B cell (primary cell): ENCODE results near the gene TMX1. TPM values are rescaled to one million over a fixed set of nuclear protein-coding genes. Genes with fewer than 3 reads are reported as not detected.

Experiments used
- ATAC-seq: fragments of 200-7000 bp; cut with Tn5 transposase; one replicate; pipeline ENCODE4 v1.10.0; 2021; ENCODE audit warnings: low read depth, mild to moderate bottlenecking, moderate number of reproducible peaks, moderate library complexity
- CTCF ChIA-PET: fragments of 350-600 bp; sonication (Branson Sonifier 250); formaldehyde crosslinking; loops from one replicate; lab custom pipeline; 2021; ENCODE audit warnings: antibody characterized with exemption, inconsistent platforms; lab: Charles Lee
- POLR2A ChIA-PET: fragments of 350-600 bp; sonication (Branson Sonifier 250); formaldehyde crosslinking; loops from one replicate; lab custom pipeline; 2021; ENCODE audit warnings: antibody characterized with exemption; lab: Charles Lee
- DNase-seq: peaks from one replicate; pipeline ENCODE4 v3.0.0; 2013
- H2AFZ ChIP-seq: 2 replicates; pipeline ENCODE4 v1.6.1; 2012; ENCODE audit warnings: mild to moderate bottlenecking, low read depth, low read length; ENCODE audit not compliant: insufficient read depth, poor library complexity, severe bottlenecking
- H3K27ac ChIP-seq, 2 donors: 1 replicate in 1 of 2; 2 replicates in 1 of 2; pipeline ENCODE4 v1.5.1; 2012 to 2013; ENCODE audit warnings: low read length in 2 of 2, mild to moderate bottlenecking in 2 of 2, moderate library complexity in 1 of 2
- H3K27me3 ChIP-seq, 4 experiments: fragments of 200-600 bp in 1 of 4; sonication (generic) in 1 of 4; replicated peaks in 1 of 4; 1 replicate in 2 of 4; 2 replicates in 2 of 4; pipeline versions ENCODE4 v1.6.1 to v1.7.0; 2013 to 2016; ENCODE audit warnings: low read length in 3 of 4, mild to moderate bottlenecking in 2 of 4, mixed read lengths in 1 of 4, moderate library complexity in 1 of 4; ENCODE audit not compliant: insufficient read depth in 4 of 4, control insufficient read depth in 3 of 4; ENCODE audit errors: control extremely low read depth in 1 of 4
- H3K36me3 ChIP-seq, 2 experiments: replicated peaks in 1 of 2; 1 replicate in 1 of 2; 2 replicates in 1 of 2; pipeline versions ENCODE4 v1.6.1 to v1.7.1; 2013; ENCODE audit warnings: low read length in 1 of 2; ENCODE audit not compliant: insufficient read depth in 2 of 2, control insufficient read depth in 1 of 2; ENCODE audit errors: control extremely low read depth in 1 of 2, extremely low read depth in 1 of 2
- H3K4me1 ChIP-seq, 2 donors: fragments of 200-600 bp in 1 of 2; sonication (generic) in 1 of 2; 1 replicate in 1 of 2; 2 replicates in 1 of 2; pipeline versions ENCODE4 v1.5.1 to v1.6.1; 2013 to 2017; ENCODE audit warnings: low read length in 2 of 2; ENCODE audit not compliant: control insufficient read depth in 2 of 2, insufficient read depth in 2 of 2
- H3K4me2 ChIP-seq: replicated peaks from 2 replicates; pipeline ENCODE3; 2012; ENCODE audit warnings: mild to moderate bottlenecking, low read depth, low read length; ENCODE audit not compliant: poor library complexity, severe bottlenecking
- H3K4me3 ChIP-seq, 5 experiments: fragments of 200-600 bp in 1 of 5; sonication (generic) in 1 of 5; 1 replicate in 3 of 5; 2 replicates in 2 of 5; pipeline versions ENCODE4 v1.5.1 to v1.7.0; 2011 to 2016; ENCODE audit warnings: low read length in 4 of 5, mild to moderate bottlenecking in 4 of 5, low read depth in 2 of 5, control low read depth in 1 of 5, moderate library complexity in 1 of 5; ENCODE audit not compliant: insufficient read depth in 1 of 5; ENCODE audit errors: control extremely low read depth in 1 of 5, extremely low read depth in 1 of 5
- H3K79me2 ChIP-seq: fragments of 200-600 bp; sonication (generic); one replicate; pipeline ENCODE4 v1.6.0; 2016; ENCODE audit warnings: low read length; ENCODE audit not compliant: control insufficient read depth, insufficient read depth
- H3K9ac ChIP-seq: fragments of 200-600 bp; sonication (generic); 2 replicates; pipeline ENCODE4 v1.6.1; 2017; ENCODE audit warnings: mild to moderate bottlenecking, low read length, moderate library complexity
- H3K9me3 ChIP-seq, 3 donors: one replicate each; pipeline versions ENCODE4 v1.6.1 to v1.7.1; 2013; ENCODE audit warnings: low read length in 2 of 3; ENCODE audit not compliant: control insufficient read depth in 2 of 3, insufficient read depth in 1 of 3; ENCODE audit errors: control extremely low read depth in 1 of 3
- H4K20me1 ChIP-seq: 2 replicates; pipeline ENCODE4 v1.6.0; 2012; ENCODE audit warnings: mild to moderate bottlenecking, low read length; ENCODE audit not compliant: insufficient read depth, control insufficient read depth, poor library complexity, severe bottlenecking
- H3K27ac Mint-ChIP-seq: one replicate; pipeline ENCODE4 v1.8.0; 2021; ENCODE audit warnings: mixed read lengths
- H3K27me3 Mint-ChIP-seq: one replicate; pipeline ENCODE4 v1.8.0; 2021; ENCODE audit warnings: mixed read lengths
- H3K4me1 Mint-ChIP-seq: one replicate; pipeline ENCODE4 v1.8.0; 2021; ENCODE audit warnings: mixed read lengths
- H3K4me3 Mint-ChIP-seq: one replicate; pipeline ENCODE4 v1.8.0; 2021; ENCODE audit warnings: mixed read lengths
- H3K9me3 Mint-ChIP-seq: one replicate; pipeline ENCODE4 v1.8.0; 2022; ENCODE audit warnings: mixed read lengths; ENCODE audit not compliant: insufficient read depth
- EZH2 ChIP-seq: IDR thresholded peaks from 2 replicates; pipeline ENCODE4 v1.6.1; 2012; ENCODE audit warnings: borderline replicate concordance, low read depth, mild to moderate bottlenecking, moderate library complexity, low read length; ENCODE audit not compliant: insufficient read depth, poor library complexity, severe bottlenecking
- WGBS: methylation state at CpG from one replicate; pipeline ENCODE4 v1.1.5; 2013; ENCODE audit warnings: missing lambda C conversion rate; ENCODE audit not compliant: insufficient coverage; 5-methylcytosine and 5-hydroxymethylcytosine counted together
- intact Hi-C: fragments of 100-400 bp; cut with micrococcal nuclease; formaldehyde crosslinking; loops from one replicate; pipeline ENCODE4 v1.10.0; 2022
- polyA plus RNA-seq: library from polyadenylated mRNA; depleted of rRNA; stranded (reverse); fragments of >200 nt; gene quantifications from 2 replicates; pipeline ENCODE4 v1.2.3, GENCODE V29; 2012
- total RNA-seq, 2 donors: library from RNA; stranded (reverse); fragments of 120-200 nt in 1 of 2; gene quantifications; 1 replicate in 1 of 2; 2 replicates in 1 of 2; pipeline versions ENCODE4 v1.2.3 to v1.2.4, GENCODE V29; 2013 to 2022
- TF ChIP-seq, protein P1 (sequence below): fragments of 200-600 bp; IDR thresholded peaks from one replicate; pipeline ENCODE4 v1.8.0; 2022; ENCODE audit warnings: antibody characterized with exemption, mild to moderate bottlenecking

The TMX1 gene
- total and polyA plus RNA-seq, 2 donors (not counting 1 experiment from before 2014, with no cell fraction given), result 4.8 to 26.4 TPM

GRCh38 chr14:51246032-51246431, 6.0 kb downstream of the TMX1 start:
- ChIA-PET POLR2A (no interaction called here), CTCF (no interaction called here)
- intact Hi-C loops, result loop anchor here (10.0 kb wide), 1 partner anchor 151 kb away; the partner anchor contains the start of gene TRIM9
- Histone ChIP-seq H3K27ac (peak overlapping the region in 1 of 2 donors; percentile 23), H3K79me2 (peaks cover 12% of the 10 kb centered on the region), H2AFZ (no peak overlapping the region), H3K4me1 (peaks cover 21 to 31% of the 10 kb centered on the region in 2 donors), H3K9me3 (no peaks in the 10 kb centered on the region), H3K4me2 (no peak overlapping the region), H3K27me3 (no peaks in the 10 kb centered on the region), H4K20me1 (no peaks in the 10 kb centered on the region), H3K36me3 (peaks cover 6 to 29% of the 10 kb centered on the region in 2 experiments), H3K9ac (no peak overlapping the region), H3K4me3 (no peak overlapping the region)
- 86% methylated on average over 2 of the region's 4 CpGs for WGBS
- Mint-ChIP-seq H3K9me3 (no peaks in the 10 kb centered on the region), H3K4me1 (peaks cover 46% of the 10 kb centered on the region), H3K27me3 (no peaks in the 10 kb centered on the region), H3K4me3 (no peak overlapping the region), H3K27ac (peak overlapping the region; percentile 42)
- no peak for ATAC-seq
- TF ChIP-seq, protein P1, sequence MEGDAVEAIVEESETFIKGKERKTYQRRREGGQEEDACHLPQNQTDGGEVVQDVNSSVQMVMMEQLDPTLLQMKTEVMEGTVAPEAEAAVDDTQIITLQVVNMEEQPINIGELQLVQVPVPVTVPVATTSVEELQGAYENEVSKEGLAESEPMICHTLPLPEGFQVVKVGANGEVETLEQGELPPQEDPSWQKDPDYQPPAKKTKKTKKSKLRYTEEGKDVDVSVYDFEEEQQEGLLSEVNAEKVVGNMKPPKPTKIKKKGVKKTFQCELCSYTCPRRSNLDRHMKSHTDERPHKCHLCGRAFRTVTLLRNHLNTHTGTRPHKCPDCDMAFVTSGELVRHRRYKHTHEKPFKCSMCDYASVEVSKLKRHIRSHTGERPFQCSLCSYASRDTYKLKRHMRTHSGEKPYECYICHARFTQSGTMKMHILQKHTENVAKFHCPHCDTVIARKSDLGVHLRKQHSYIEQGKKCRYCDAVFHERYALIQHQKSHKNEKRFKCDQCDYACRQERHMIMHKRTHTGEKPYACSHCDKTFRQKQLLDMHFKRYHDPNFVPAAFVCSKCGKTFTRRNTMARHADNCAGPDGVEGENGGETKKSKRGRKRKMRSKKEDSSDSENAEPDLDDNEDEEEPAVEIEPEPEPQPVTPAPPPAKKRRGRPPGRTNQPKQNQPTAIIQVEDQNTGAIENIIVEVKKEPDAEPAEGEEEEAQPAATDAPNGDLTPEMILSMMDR, result no peak
- no peak for TF ChIP-seq EZH2
- DNase-seq, result no peak

DNA sequence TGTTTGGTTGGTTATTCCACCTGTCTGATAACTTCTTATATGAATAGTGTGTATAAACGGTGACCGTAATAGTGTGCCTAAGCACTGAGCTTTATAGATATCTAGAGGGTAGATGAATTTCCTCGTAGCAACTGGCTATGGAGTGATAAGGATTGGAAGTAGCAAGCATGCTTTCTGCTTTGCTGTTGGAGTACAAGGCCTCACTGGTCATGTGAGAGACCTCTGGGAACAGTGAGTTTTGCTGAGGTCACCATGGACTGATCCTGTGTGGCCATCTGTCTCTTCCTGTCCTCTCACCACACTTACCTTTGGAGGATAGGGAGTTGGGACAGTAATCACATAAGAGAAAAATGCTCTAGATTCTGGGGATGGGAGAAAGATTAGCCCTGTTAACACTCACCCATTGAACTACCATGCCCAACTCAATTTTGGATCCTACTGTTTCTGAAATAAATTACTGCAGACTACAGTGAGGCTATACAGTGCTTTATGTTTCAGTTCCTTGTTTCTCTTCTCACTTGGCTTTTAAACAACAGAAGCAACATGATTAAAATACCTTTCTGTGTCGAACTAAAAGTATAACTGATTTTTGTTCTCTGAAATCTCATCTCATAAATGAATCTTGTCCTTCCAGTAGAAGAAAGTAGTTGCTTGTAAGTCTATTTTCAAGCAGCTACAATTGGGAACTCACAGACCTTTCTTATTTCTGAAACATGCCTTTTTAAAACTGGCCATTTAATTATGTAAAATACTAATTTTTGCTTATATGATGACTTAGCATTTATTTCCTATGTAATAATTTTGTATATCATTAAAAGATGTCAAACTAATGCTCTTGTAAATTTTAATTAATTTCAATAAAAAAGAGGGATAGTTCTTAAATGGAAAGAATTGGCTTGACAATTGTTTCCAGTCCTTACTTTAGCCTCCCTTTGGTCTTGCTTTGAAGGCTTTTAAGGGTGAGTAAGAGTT, 8.3 kb downstream of the TMX1 start:
- DNase-seq, result peak; percentile 27
- Histone ChIP-seq H3K79me2 (peaks cover 12% of the 10 kb centered on the region), H3K36me3 (peaks cover 11 to 50% of the 10 kb centered on the region in 2 experiments), H3K4me2 (peak overlapping the region; percentile 45), H3K4me3 (no peak overlapping the region), H3K27me3 (no peaks in the 10 kb centered on the region), H3K27ac (peak overlapping the region in 1 of 2 donors; percentile 47), H2AFZ (no peak overlapping the region), H3K4me1 (peaks cover 14% of the 10 kb centered on the region in 2 donors), H3K9ac (peak overlapping the region; percentile 17), H3K9me3 (no peaks in the 10 kb centered on the region), H4K20me1 (no peaks in the 10 kb centered on the region)
- H3K9me3 Mint-ChIP-seq, result no peaks in the 10 kb centered on the region
- ATAC-seq, result peak; percentile 36
- H3K27ac Mint-ChIP-seq, result peak overlapping the region; percentile 70
- no peaks in the 10 kb centered on the region for H3K27me3 Mint-ChIP-seq
- TF ChIP-seq, protein P1, result no peak
- TF ChIP-seq EZH2, result no peak
- ChIA-PET POLR2A (no interaction called here), CTCF (no interaction called here)
- intact Hi-C loops, result loop anchor here (10.0 kb wide), 1 partner anchor 154 kb away; the partner anchor contains the start of gene TRIM9
- WGBS, result 88% methylated on average over 3 of the region's 4 CpGs
- H3K4me1 Mint-ChIP-seq, result peaks cover 33% of the 10 kb centered on the region
- H3K4me3 Mint-ChIP-seq, result peak overlapping the region; percentile 47
